Measurements from ENCODE around the gene C1orf35. TPM values are rescaled to one million over a fixed set of nuclear protein-coding genes. Genes with fewer than 3 reads are reported as not detected.

C1orf35 gene
- total and polyA plus RNA-seq, 9 of the 15 experiments (the other 6 are each of a cell fraction or from before 2014, with no cell fraction given) = 3.2 to 48.7 (median 12.5) TPM

DNA sequence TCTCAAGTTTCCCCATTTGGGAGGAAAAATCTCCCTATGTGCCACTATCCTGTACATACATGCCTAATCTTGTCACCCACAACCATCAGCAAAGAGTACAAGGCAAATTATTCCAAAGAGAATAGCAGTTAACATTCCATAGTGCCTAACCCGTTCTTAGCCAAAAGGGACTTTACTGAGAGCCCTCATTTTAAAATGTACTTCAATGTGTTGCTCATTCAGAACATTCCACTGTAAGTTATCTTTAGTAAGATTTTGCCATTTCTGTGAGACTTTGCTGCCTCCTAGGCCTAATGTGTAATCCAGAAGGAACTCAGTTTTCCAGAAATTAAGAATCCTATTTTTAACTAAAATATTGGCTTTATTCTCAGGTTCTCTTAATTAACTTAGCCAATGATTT lies 17.2 kb upstream of the C1orf35 start:
- H3K79me2 ChIP-seq (ENCODE audit: control insufficient read depth, insufficient read depth, low read length) = no peaks in the 10 kb centered on the region
- POLR2A ChIA-PET = interaction anchor here (0.7 kb wide), 1 partner anchor 13 kb away, joined by 3 read pairs; no protein-coding TSS in a partner anchor
- no peaks in the 10 kb centered on the region for H3K9me1 ChIP-seq (ENCODE audit: control insufficient read depth, insufficient read depth, low read length)
- H3K27ac ChIP-seq (ENCODE audit: extremely low read depth, low read depth, low read length) = no peak overlapping the region
- no peak for TF ChIP-seq SREBF2 (CRISPR knock-in tag; IDR thresholded peaks at IDR 0.05)
- TF ChIP-seq ARID2 (IDR thresholded peaks at IDR 0.05) = no peak
- TF ChIP-seq DEAF1 (CRISPR knock-in tag; IDR thresholded peaks at IDR 0.05) = no peak
- TF ChIP-seq ZNF282 (CRISPR knock-in tag; IDR thresholded peaks at IDR 0.05) = no peak
- TF ChIP-seq BHLHE40 (IDR thresholded peaks at IDR 0.05; ENCODE audit: low read length) = no peak
- no peak for TF ChIP-seq ZNF316 (IDR thresholded peaks at IDR 0.05)
- TF ChIP-seq CHD4 (IDR thresholded peaks at IDR 0.05; ENCODE audit: insufficient read depth, insufficient replicate concordance, low read depth, low read length, poor library complexity, severe bottlenecking) = no peak
- no peak for TF ChIP-seq ZNF354B (CRISPR knock-in tag; IDR thresholded peaks at IDR 0.05)
- no peak for TF ChIP-seq CTBP1 (IDR thresholded peaks at IDR 0.05; ENCODE audit: borderline replicate concordance)
- TF ChIP-seq KDM2B (CRISPR knock-in tag; IDR thresholded peaks at IDR 0.05) = no peak
- CTCF ChIA-PET (ENCODE audit: low intra/inter-chr PET ratio) = no interaction called here
- ATAC-seq = no peak
- no peak overlapping the region for H3K4me3 ChIP-seq
- H3K9ac ChIP-seq (ENCODE audit: insufficient read depth in 1 of 2, low read depth in 2 of 2, low read length in 2 of 2) = no peak overlapping the region
- no peak for DNase-seq (ENCODE audit: extremely low read depth in 1 of 4, low spot score in 3 of 4)
- H3K4me2 ChIP-seq (ENCODE audit: insufficient read depth, low read length) = no peak overlapping the region
- no peak overlapping the region for H2AFZ ChIP-seq (ENCODE audit: low read depth, low read length)
- BruUV-seq (replicated peaks) = no TSS peak
- no peaks in the 10 kb centered on the region for H3K27me3 ChIP-seq (ENCODE audit: control insufficient read depth in 2 of 2, insufficient read depth in 2 of 2, low read length in 2 of 2)
- H3K36me3 ChIP-seq (ENCODE audit: control insufficient read depth, insufficient read depth, low read length) = no peaks in the 10 kb centered on the region
- FAIRE-seq = no peak
- no peaks in the 10 kb centered on the region for H3K9me3 ChIP-seq (replicated peaks; ENCODE audit: control insufficient read depth, insufficient read depth, low read depth, low read length)
- peaks cover 0 to 3% of the 10 kb centered on the region in 2 experiments; a peak in 2 of 5 replicates for H3K4me1 ChIP-seq (replicated peaks in 1 of 2; ENCODE audit: control insufficient read depth in 2 of 2, insufficient read depth in 2 of 2, low read length in 2 of 2)
- WGBS (ENCODE audit: insufficient coverage, low coverage, missing lambda C conversion rate) = 41% methylated on average over 1 of the region's 1 CpG
- intact Hi-C loops (cut with micrococcal nuclease) (no loop called here), in situ Hi-C loops (cut with MboI) (no loop called here)
- H4K20me1 ChIP-seq (replicated peaks; ENCODE audit: control insufficient read depth, insufficient read depth, low read length) = no peaks in the 10 kb centered on the region
